22Rv1 (cell line): ENCODE data around the gene TEX54.
"Not testable (repeated sequence)": the region's sequence is repeated elsewhere in the genome, so short reads cannot be mapped to it uniquely, and the experiment has no call there.

Experiments used
- CTCF ChIP-seq: fragments of 450-650 bp; IDR thresholded peaks from 2 replicates; pipeline ENCODE4 v1.5.1; 2017; ENCODE audit warnings: mild to moderate bottlenecking
- ZFX ChIP-seq: fragments of 450-650 bp; IDR thresholded peaks from 2 replicates; pipeline ENCODE4 v1.6.1; 2017; ENCODE audit warnings: antibody characterized with exemption, borderline replicate concordance

DNA sequence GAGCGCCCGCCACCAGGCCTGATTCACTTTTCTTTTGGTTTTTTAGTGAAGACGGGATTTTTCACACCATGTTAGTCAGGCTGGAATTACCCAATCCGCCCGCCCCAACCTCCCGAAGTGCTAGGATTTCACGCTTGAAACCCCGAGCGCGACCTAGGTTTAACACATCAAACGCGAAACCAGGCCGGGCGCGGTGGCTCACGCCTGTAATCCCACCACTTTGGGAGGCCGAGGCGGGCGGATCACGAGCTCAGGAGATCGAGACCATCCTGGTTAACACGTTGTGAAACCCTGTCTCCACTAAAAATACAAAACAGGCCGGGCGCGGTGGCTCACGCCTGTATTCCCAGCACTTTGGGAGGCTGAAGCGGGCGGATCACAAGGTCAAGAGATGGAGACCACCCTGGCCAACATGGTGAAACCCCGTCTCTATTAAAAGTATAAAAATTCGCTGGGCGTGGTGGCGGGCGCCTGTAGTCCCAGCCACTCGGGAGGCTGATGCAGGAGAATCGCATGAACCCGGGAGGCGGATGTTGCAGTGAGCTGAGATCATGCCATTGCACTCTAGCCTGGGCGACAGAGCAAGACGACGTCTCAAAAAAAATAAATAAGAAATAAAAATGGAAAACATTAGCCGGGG is 8.2 kb upstream of the TEX54 start:
- TF ChIP-seq CTCF, ZFX: not testable (repeated sequence)
